ENCODE data around the gene TCP11.

The TCP11 gene

GRCh38 chr6:35090734-35091133 is 50.4 kb downstream of the TCP11 start:
- DNase-seq: no peak

- peak; percentile 2 for DNase-seq
Observed at GRCh38 chr6:35089935-35090505, 51.1 kb downstream of the TCP11 start.

- no peak for DNase-seq
Observed at GRCh38 chr6:35089216-35089934, 51.8 kb downstream of the TCP11 start.

GRCh38 chr6:35088281-35089215 is 52.6 kb downstream of the TCP11 start:
- DNase-seq: no peak

- DNase-seq: no peak
Observed at GRCh38 chr6:35087361-35088280, 53.5 kb downstream of the TCP11 start.

- DNase-seq: no peak
Observed at GRCh38 chr6:35086636-35087360, 54.3 kb downstream of the TCP11 start.

- DNase-seq: no peak
Observed at GRCh38 chr6:35086282-35086632, 54.9 kb downstream of the TCP11 start.

GRCh38 chr6:35085359-35086281 is 55.5 kb downstream of the TCP11 start:
- DNase-seq: no peak

GRCh38 chr6:35084511-35085203 is 56.5 kb downstream of the TCP11 start:
- DNase-seq: no peak

- DNase-seq: no peak
Observed at GRCh38 chr6:35084041-35084491, 57.1 kb downstream of the TCP11 start.

- DNase-seq: no peak
Observed at GRCh38 chr6:35083507-35083906, 57.6 kb downstream of the TCP11 start.

- no peak for DNase-seq
Observed at GRCh38 chr6:35082733-35083403, 58.3 kb downstream of the TCP11 start.

- no peak for DNase-seq
Observed at GRCh38 chr6:35082046-35082732, 59.0 kb downstream of the TCP11 start.

- no peak for DNase-seq
Observed at GRCh38 chr6:35081426-35081851, 59.7 kb downstream of the TCP11 start.

GRCh38 chr6:35080821-35081425 is 60.2 kb downstream of the TCP11 start:
- DNase-seq: no peak

GRCh38 chr6:35080016-35080680 is 61.0 kb downstream of the TCP11 start:
- no peak for DNase-seq

GRCh38 chr6:35079311-35080000 is 61.7 kb downstream of the TCP11 start:
- no peak for DNase-seq
